ENCODE data around the gene DNAJC17. TPM values are rescaled to one million over a fixed set of nuclear protein-coding genes. Genes with fewer than 3 reads are reported as not detected.

Gene DNAJC17
- total RNA-seq, 1 experiment from 2014 or later = 39.3 TPM

- H3K4me1 ChIP-seq (ENCODE audit: control insufficient read depth, insufficient read depth, low read length) = peaks cover 3% of the 10 kb centered on the region; the same call in 1 of the 2 replicates
- ATAC-seq (no peak), DNase-seq (ENCODE audit: low read depth, low spot score) (no peak)
- intact Hi-C loops (cut with micrococcal nuclease; ENCODE audit: unreplicated experiment) (no loop called here), in situ Hi-C loops (cut with HindIII; ENCODE audit: low pct_unique_long_range_greater_than_20kb, low sequenced_read_pairs) (no loop called here)
- H3K4me3 ChIP-seq (ENCODE audit: low read depth in 2 of 2, low read length in 2 of 2) = peak overlapping the region; percentile 17 to 43; a peak in 3 of 4 replicates
- TF ChIP-seq REST (IDR thresholded peaks at IDR 0.05; ENCODE audit: insufficient read depth in 1 of 2, low read depth in 2 of 2, low read length in 1 of 2) (no peak), CTCF (IDR thresholded peaks at IDR 0.05) (no peak), POLR2AphosphoS5 (IDR thresholded peaks at IDR 0.05; ENCODE audit: low read depth, low read length) (no peak), SIN3A (IDR thresholded peaks at IDR 0.05; ENCODE audit: borderline replicate concordance, insufficient read depth, low read depth, low read length) (no peak)
- ChIA-PET POLR2A (no interaction called here), CTCF (no interaction called here)
- no peaks in the 10 kb centered on the region for H3K9me3 ChIP-seq (ENCODE audit: control insufficient read depth, insufficient read depth, low read depth, low read length)
- no TSS peak for BruUV-seq (replicated peaks)
- peaks cover 5% of the 10 kb centered on the region; the same call in 1 of the 2 replicates for H3K27me3 ChIP-seq (ENCODE audit: control insufficient read depth, insufficient read depth, low read length)
- no peak overlapping the region for H3K27ac ChIP-seq (ENCODE audit: low read length)
- peaks cover 2% of the 10 kb centered on the region; the same call in 1 of the 2 replicates for H3K36me3 ChIP-seq (ENCODE audit: control insufficient read depth, insufficient read depth, low read length)
Observed at GRCh38 chr15:40843261-40843884, 36.1 kb upstream of the DNAJC17 start.

- H3K9me3 ChIP-seq (ENCODE audit: control insufficient read depth, insufficient read depth, low read depth, low read length) = no peaks in the 10 kb centered on the region
- peaks cover 2% of the 10 kb centered on the region; the same call in 1 of the 2 replicates for H3K36me3 ChIP-seq (ENCODE audit: control insufficient read depth, insufficient read depth, low read length)
- TF ChIP-seq REST (IDR thresholded peaks at IDR 0.05; ENCODE audit: insufficient read depth in 1 of 2, low read depth in 2 of 2, low read length in 1 of 2) = no peak
- TF ChIP-seq POLR2AphosphoS5 (IDR thresholded peaks at IDR 0.05; ENCODE audit: low read depth, low read length) = no peak
- TF ChIP-seq CTCF (IDR thresholded peaks at IDR 0.05) = no peak
- no peak for TF ChIP-seq SIN3A (IDR thresholded peaks at IDR 0.05; ENCODE audit: borderline replicate concordance, insufficient read depth, low read depth, low read length)
- no peak for TF ChIP-seq TCF7L2 (IDR thresholded peaks at IDR 0.05; ENCODE audit: low read depth, low read length)
- ATAC-seq (no peak), DNase-seq (ENCODE audit: low read depth, low spot score) (no peak)
- in situ Hi-C loops (cut with HindIII; ENCODE audit: low pct_unique_long_range_greater_than_20kb, low sequenced_read_pairs) = no loop called here
- POLR2A ChIA-PET = no interaction called here
- H3K4me3 ChIP-seq (ENCODE audit: low read depth in 2 of 2, low read length in 2 of 2) = no peak overlapping the region
- intact Hi-C loops (cut with micrococcal nuclease; ENCODE audit: unreplicated experiment) = no loop called here
- CTCF ChIA-PET = no interaction called here
- H3K27ac ChIP-seq (ENCODE audit: low read length) = no peak overlapping the region
- BruUV-seq (replicated peaks) = no TSS peak
- H3K27me3 ChIP-seq (ENCODE audit: control insufficient read depth, insufficient read depth, low read length) = peaks cover 5% of the 10 kb centered on the region; the same call in 1 of the 2 replicates
- peaks cover 3% of the 10 kb centered on the region; the same call in 1 of the 2 replicates for H3K4me1 ChIP-seq (ENCODE audit: control insufficient read depth, insufficient read depth, low read length)
Observed at GRCh38 chr15:40841741-40842140, 34.5 kb upstream of the DNAJC17 start.
